GM18858 (cell line): ENCODE measurements around the gene PPP2R5C.

Source experiments
- ATAC-seq: cut with Tn5 transposase; IDR thresholded peaks from one replicate; pipeline ENCODE4 v1.9.1; 2021; ENCODE audit not compliant: unreplicated experiment

The PPP2R5C gene

GRCh38 chr14:101859958-101860357, 98.4 kb downstream of the PPP2R5C start:
- ATAC-seq = no peak

- no peak for ATAC-seq
These were observed 100.0 kb downstream of the PPP2R5C start for GRCh38 chr14:101861464-101861863.

GRCh38 chr14:101862177-101862576, 100.7 kb downstream of the PPP2R5C start:
- no peak for ATAC-seq

DNA sequence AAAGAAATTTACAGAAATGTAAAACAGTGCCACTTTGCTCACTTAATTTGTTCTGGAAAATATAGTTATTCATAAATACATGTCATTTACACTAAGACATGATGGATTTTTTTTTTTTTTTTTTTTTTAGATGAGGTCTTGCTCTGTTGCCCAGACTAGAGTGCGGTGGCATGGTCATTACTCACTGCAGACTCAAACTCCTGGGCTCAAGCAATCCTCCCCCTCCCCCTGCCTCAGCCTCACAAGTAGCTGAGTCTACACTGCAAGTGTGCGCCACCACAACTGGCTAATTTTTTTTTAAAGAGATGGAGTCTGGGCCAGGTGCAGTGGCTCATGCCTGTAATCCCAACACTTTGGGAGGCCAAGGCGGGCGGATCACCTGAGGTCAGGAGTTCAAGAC, 101.2 kb downstream of the PPP2R5C start:
- ATAC-seq = no peak

- ATAC-seq = no peak
These were observed 103.8 kb downstream of the PPP2R5C start for GRCh38 chr14:101865288-101865687.

GRCh38 chr14:101867854-101868253, 106.3 kb downstream of the PPP2R5C start:
- ATAC-seq = no peak

DNA sequence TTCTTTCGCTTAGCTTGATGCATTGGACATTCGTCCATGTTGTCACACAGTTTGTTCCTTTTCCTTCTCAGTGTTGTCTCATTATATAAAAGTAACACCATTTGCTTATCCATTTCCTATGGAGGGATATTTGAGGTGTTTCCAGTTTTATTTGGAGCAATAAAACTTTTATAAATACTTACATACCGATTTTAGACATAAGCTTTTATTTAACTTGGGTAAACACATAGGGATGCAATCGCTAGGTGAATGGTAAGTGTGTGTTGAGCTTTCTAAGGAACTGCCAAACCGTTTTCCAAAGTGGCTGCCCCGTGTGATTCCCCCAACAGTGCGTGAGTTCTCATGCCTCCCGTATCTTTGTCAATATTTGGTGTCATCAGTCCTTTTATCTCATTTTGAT, 107.7 kb downstream of the PPP2R5C start:
- ATAC-seq = no peak

- ATAC-seq = no peak
These were observed 108.9 kb downstream of the PPP2R5C start for GRCh38 chr14:101870273-101870939.

DNA sequence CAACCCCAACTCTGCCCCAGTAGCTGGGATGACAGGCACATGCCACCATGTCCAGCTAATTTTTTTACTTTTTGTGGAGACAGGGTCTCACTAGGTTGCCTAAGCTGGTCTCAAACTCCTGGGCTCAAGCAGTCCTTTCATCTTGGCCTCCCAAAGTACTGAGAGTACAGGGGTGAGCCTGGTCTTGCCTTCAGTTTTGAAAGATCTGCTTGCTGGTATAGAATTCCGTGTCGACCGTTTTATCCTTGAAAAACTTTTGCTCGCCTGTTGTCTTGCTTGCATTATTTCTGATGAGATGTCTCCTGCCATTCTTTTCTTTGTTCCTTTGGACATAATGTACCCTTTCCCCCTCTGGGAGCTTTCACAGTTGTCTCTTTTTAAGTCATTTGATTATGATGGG, 110.8 kb downstream of the PPP2R5C start:
- ATAC-seq = no peak

DNA sequence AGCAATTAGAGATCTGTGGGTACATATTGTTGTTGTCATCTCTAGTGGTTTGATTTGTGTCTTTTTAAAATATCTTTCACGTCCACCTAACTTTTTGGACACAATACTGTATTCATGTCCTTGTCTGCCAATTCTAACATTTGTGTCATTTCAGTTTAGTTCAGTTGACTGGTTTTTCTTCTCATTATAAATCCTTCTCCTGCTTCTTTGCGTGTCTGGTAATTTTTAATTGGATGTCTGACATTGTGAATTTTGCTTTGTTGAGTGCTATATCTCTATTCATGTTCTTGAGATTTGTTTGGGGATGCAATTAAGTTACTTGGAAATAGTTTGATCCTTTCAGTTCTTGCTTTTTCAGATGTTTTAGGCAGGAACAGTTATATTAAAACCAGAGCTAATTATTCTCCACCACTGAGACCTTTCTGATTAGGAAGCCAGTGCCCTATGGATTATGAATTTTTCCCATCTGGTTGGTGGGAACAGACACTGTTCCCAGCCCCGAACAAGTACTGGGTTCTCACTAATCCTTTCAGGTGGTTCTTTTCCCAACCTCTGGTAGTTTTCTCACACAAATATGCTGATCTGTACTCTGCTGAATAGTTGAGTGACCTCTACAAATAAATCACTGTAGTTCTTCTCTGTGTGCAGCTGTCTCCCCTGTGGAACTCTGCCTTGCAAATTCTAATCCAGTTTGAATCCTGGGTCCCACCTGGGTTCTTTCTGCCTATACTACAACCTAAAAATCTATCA, 111.7 kb downstream of the PPP2R5C start:
- ATAC-seq = no peak

GRCh38 chr14:101873991-101874390, 112.5 kb downstream of the PPP2R5C start:
- no peak for ATAC-seq

DNA sequence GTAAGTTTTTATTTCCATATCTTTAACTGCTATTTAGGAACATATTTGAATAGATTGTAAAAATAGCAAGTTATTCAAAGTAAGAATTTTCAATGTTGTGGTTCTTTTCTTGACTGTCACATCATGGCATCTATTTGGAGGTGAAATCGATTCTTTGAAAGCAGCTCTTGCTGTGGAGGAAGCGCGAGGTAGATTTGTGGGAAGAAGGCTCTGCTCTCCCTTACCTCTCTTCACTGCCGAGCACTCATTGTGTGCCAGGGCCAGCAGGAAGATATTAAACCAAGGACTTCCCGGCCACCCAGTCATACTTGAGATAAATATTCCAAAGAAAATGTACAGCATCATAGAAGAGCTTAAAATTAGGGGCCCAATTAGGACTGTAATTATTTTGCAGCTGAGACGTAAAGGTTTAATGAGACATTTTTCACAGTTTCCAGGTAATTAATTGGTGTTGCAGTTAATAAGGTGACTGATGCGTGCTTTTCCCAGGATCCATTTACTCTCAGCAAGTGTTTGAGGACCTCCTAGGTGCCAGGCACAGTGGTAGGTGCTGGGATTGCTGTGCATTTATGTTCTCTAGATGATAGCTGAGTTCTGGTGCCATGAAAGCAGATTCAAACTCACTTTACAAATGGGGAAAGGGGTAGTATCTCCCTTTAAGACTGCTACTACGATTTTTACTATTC, 113.7 kb downstream of the PPP2R5C start:
- no peak for ATAC-seq

DNA sequence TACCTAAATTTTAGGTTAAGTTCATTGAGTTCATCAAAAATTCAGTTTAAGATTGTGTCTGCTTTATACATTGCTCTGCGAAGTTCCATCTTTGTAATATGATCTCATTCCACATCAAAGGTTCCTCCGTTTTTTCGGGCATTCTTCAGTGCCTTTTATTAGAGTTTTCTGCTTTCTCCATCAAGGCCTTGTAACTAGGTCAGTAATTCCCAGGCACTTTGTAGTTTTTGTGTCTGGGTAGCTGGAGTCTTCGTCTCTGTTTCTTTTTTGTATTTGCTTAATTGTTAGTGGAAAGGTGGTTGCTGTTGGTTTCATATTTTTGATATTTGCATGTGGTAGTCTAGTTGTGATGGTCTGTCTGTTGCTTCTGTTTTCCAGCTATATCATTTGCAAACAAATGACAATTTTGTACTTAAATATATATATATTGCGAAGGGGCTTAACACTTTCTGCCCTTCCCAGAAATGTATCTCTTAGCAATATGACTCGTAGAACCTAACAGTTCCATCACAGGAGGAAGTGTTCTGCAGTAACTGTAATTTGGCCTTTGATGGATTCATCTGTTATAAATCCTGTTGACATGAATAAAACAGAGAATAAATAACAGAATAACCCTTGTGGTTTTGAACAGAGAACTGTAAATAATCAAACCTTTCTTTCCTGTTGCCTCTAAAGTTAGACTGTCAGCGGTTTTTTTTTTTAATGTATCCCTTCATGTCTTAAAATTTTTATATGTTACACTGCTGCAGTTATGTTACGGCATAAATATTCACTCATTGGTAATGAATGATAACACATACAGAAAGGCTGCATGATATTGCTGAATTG, 114.4 kb downstream of the PPP2R5C start:
- no peak for ATAC-seq

GRCh38 chr14:101876555-101876938, 115.0 kb downstream of the PPP2R5C start:
- ATAC-seq = peak; percentile 81

DNA sequence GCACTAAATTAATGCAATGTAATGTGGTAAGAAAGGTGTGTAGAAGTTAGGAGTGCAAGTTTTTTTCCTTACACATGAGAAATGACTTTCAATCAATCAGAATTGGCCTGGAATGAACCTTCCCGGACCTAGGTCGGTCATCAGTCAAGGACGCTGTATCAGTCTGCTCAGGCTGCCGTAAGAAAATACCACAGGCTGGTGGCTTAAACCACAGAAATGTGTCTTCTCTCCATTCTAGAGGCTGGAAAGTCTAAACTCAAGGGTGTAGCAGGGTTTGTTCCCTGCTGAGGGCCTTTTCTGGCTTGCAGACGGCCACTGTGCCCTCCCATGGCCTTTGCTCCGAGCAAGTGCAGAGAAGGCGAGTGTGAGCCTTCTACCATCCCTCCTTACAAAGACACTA, 116.3 kb downstream of the PPP2R5C start:
- no peak for ATAC-seq

GRCh38 chr14:101878211-101878821, 116.8 kb downstream of the PPP2R5C start:
- ATAC-seq = no peak

- no peak for ATAC-seq
These were observed 117.5 kb downstream of the PPP2R5C start for GRCh38 chr14:101878822-101879528.

GRCh38 chr14:101879529-101880336, 118.2 kb downstream of the PPP2R5C start:
- no peak for ATAC-seq

GRCh38 chr14:101881426-101881825, 119.9 kb downstream of the PPP2R5C start:
- no peak for ATAC-seq
